ENCODE measurements around the gene BCAS3.

The BCAS3 gene

GRCh38 chr17:61048376-61049106 is 370.9 kb downstream of the BCAS3 start:
- DNase-seq (ENCODE audit: low read depth), result no peak
- no peak overlapping the region for H3K4me3 ChIP-seq (ENCODE audit: low read depth, low read length)
- no peak for TF ChIP-seq CTCF (IDR thresholded peaks at IDR 0.05; ENCODE audit: low read depth, low read length, missing control alignments)
- in situ Hi-C loops (cut with HindIII; ENCODE audit: low sequenced_read_pairs), result no loop called here

- in situ Hi-C loops (cut with HindIII; ENCODE audit: low sequenced_read_pairs), result no loop called here
- no peak for TF ChIP-seq CTCF (IDR thresholded peaks at IDR 0.05; ENCODE audit: low read depth, low read length, missing control alignments)
- DNase-seq (ENCODE audit: low read depth), result no peak
- H3K4me3 ChIP-seq (ENCODE audit: low read depth, low read length), result no peak overlapping the region
Measured at GRCh38 chr17:61053469-61053868, 375.8 kb downstream of the BCAS3 start.

- in situ Hi-C loops (cut with HindIII; ENCODE audit: low sequenced_read_pairs), result no loop called here
- H3K4me3 ChIP-seq (ENCODE audit: low read depth, low read length), result no peak overlapping the region
- no peak for DNase-seq (ENCODE audit: low read depth)
- TF ChIP-seq CTCF (IDR thresholded peaks at IDR 0.05; ENCODE audit: low read depth, low read length, missing control alignments), result no peak
Measured at GRCh38 chr17:61054436-61054835, 376.8 kb downstream of the BCAS3 start.

- no peak for TF ChIP-seq CTCF (IDR thresholded peaks at IDR 0.05; ENCODE audit: low read depth, low read length, missing control alignments)
Measured at GRCh38 chr17:61057257-61057656, 379.6 kb downstream of the BCAS3 start.

GRCh38 chr17:61058066-61058465 is 380.4 kb downstream of the BCAS3 start:
- in situ Hi-C loops (cut with HindIII; ENCODE audit: low sequenced_read_pairs), result no loop called here
- no peak for DNase-seq (ENCODE audit: low read depth)
- H3K4me3 ChIP-seq (ENCODE audit: low read depth, low read length), result no peak overlapping the region
- TF ChIP-seq CTCF (IDR thresholded peaks at IDR 0.05; ENCODE audit: low read depth, low read length, missing control alignments), result no peak

More at GRCh38 chr17:61057257-61057656, 379.6 kb downstream of the BCAS3 start:
- no peak overlapping the region for H3K4me3 ChIP-seq (ENCODE audit: low read depth, low read length)
- DNase-seq (ENCODE audit: low read depth), result no peak
- in situ Hi-C loops (cut with HindIII; ENCODE audit: low sequenced_read_pairs), result no loop called here

- TF ChIP-seq CTCF (IDR thresholded peaks at IDR 0.05; ENCODE audit: low read depth, low read length, missing control alignments), result no peak
- in situ Hi-C loops (cut with HindIII; ENCODE audit: low sequenced_read_pairs), result loop anchor here (5.0 kb wide), 1 partner anchor 39 kb away; no protein-coding TSS in a partner anchor
- H3K4me3 ChIP-seq (ENCODE audit: low read depth, low read length), result no peak overlapping the region
- DNase-seq (ENCODE audit: low read depth), result no peak
Measured at GRCh38 chr17:61063528-61063927, 385.9 kb downstream of the BCAS3 start.

Measured in astrocyte of the cerebellum (primary cell).